Measurements from ENCODE around the gene MS4A6A. TPM values are rescaled to one million over a fixed set of nuclear protein-coding genes. Genes with fewer than 3 reads are reported as not detected.
A peak's percentile ranks its signal among the peaks of the same experiment; 100 is the strongest.

MS4A6A gene
- total and polyA plus RNA-seq, 2 experiments from 2014 or later, result 0.83 TPM; not detected in 1

DNA sequence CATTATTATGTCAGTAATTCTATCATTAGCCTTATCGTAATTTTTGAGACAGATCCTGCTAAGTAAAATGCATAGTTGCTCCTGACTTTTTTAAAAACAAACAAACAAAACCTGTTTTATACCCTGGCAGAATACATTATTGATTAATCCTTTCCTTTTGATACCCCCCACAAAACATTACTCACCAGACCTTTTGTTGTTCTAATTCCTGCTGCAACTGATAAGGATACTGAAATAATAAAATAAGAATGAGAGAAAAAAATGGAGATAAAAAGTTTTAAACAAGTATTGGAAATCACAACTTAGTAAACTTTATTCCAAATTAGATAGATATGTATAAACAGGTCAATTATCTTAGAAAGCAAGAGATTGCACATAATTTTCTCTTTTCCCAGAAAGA is 31.5 kb upstream of the MS4A6A start:
- Histone ChIP-seq H3K9me3 (ENCODE audit: low read depth) (no peaks in the 10 kb centered on the region), H3K27me3 (no peaks in the 10 kb centered on the region), H3K27ac (no peak overlapping the region), H3K36me3 (no peaks in the 10 kb centered on the region), H3K4me3 (no peak overlapping the region), H3K4me1 (ENCODE audit: low read depth) (no peaks in the 10 kb centered on the region)
- no peak for DNase-seq (ENCODE audit: low read depth in 1 of 2, low spot score in 1 of 2)
- TF ChIP-seq, protein P1, sequence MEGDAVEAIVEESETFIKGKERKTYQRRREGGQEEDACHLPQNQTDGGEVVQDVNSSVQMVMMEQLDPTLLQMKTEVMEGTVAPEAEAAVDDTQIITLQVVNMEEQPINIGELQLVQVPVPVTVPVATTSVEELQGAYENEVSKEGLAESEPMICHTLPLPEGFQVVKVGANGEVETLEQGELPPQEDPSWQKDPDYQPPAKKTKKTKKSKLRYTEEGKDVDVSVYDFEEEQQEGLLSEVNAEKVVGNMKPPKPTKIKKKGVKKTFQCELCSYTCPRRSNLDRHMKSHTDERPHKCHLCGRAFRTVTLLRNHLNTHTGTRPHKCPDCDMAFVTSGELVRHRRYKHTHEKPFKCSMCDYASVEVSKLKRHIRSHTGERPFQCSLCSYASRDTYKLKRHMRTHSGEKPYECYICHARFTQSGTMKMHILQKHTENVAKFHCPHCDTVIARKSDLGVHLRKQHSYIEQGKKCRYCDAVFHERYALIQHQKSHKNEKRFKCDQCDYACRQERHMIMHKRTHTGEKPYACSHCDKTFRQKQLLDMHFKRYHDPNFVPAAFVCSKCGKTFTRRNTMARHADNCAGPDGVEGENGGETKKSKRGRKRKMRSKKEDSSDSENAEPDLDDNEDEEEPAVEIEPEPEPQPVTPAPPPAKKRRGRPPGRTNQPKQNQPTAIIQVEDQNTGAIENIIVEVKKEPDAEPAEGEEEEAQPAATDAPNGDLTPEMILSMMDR (IDR thresholded peaks at IDR 0.05; ENCODE audit: low read depth, low read length), result no peak

- no peaks in the 10 kb centered on the region for H3K9me3 ChIP-seq (ENCODE audit: low read depth)
- no peak for DNase-seq (ENCODE audit: low read depth in 1 of 2, low spot score in 1 of 2)
- no peaks in the 10 kb centered on the region for H3K36me3 ChIP-seq
- no peak overlapping the region for H3K4me3 ChIP-seq
- H3K27ac ChIP-seq, result no peak overlapping the region
- no peaks in the 10 kb centered on the region for H3K4me1 ChIP-seq (ENCODE audit: low read depth)
- TF ChIP-seq, protein P1 (IDR thresholded peaks at IDR 0.05; ENCODE audit: low read depth, low read length), result no peak
- H3K27me3 ChIP-seq, result no peaks in the 10 kb centered on the region
Observed at GRCh38 chr11:60211206-60211605, 28.3 kb upstream of the MS4A6A start.

- no peak overlapping the region for H3K27ac ChIP-seq
- no peaks in the 10 kb centered on the region for H3K27me3 ChIP-seq
- no peaks in the 10 kb centered on the region for H3K4me1 ChIP-seq (ENCODE audit: low read depth)
- TF ChIP-seq, protein P1 (IDR thresholded peaks at IDR 0.05; ENCODE audit: low read depth, low read length), result no peak
- H3K4me3 ChIP-seq, result no peak overlapping the region
- no peak for DNase-seq (ENCODE audit: low read depth in 1 of 2, low spot score in 1 of 2)
- no peaks in the 10 kb centered on the region for H3K9me3 ChIP-seq (ENCODE audit: low read depth)
- no peaks in the 10 kb centered on the region for H3K36me3 ChIP-seq
Observed at GRCh38 chr11:60209977-60210376, 27.1 kb upstream of the MS4A6A start.

- no peak for DNase-seq (ENCODE audit: low read depth in 1 of 2, low spot score in 1 of 2)
- Histone ChIP-seq H3K27me3 (no peaks in the 10 kb centered on the region), H3K4me1 (ENCODE audit: low read depth) (no peaks in the 10 kb centered on the region), H3K9me3 (ENCODE audit: low read depth) (no peaks in the 10 kb centered on the region), H3K4me3 (no peak overlapping the region), H3K27ac (no peak overlapping the region), H3K36me3 (no peaks in the 10 kb centered on the region)
- TF ChIP-seq, protein P1 (IDR thresholded peaks at IDR 0.05; ENCODE audit: low read depth, low read length), result no peak
Observed at GRCh38 chr11:60208951-60209350, 26.1 kb upstream of the MS4A6A start.

GRCh38 chr11:60208146-60208895 is 25.4 kb upstream of the MS4A6A start:
- Histone ChIP-seq H3K27ac (no peak overlapping the region), H3K27me3 (no peaks in the 10 kb centered on the region), H3K9me3 (ENCODE audit: low read depth) (no peaks in the 10 kb centered on the region), H3K36me3 (no peaks in the 10 kb centered on the region), H3K4me3 (no peak overlapping the region), H3K4me1 (ENCODE audit: low read depth) (no peaks in the 10 kb centered on the region)
- TF ChIP-seq, protein P1 (IDR thresholded peaks at IDR 0.05; ENCODE audit: low read depth, low read length), result no peak
- peak in 1 of 2 donors; percentile 8 for DNase-seq (ENCODE audit: low read depth in 1 of 2, low spot score in 1 of 2)
